Measurements from ENCODE around the gene PBX1. TPM values are rescaled to one million over a fixed set of nuclear protein-coding genes. Genes with fewer than 3 reads are reported as not detected.

PBX1 gene
- total and polyA plus RNA-seq, 12 donors: 13.3 to 91.8 (median 62.7) TPM

- no peak for TF ChIP-seq CTCF (IDR thresholded peaks at IDR 0.05)
- WGBS, 2 donors: 37 to 50% methylated on average over 8 of the region's 8 CpGs
- ATAC-seq: peak in 7 of 8 donors; percentile 44 to 81 (median 67)
Observed at GRCh38 chr1:164895026-164895912, 336.3 kb downstream of the PBX1 start.

GRCh38 chr1:164901031-164901430 is 342.0 kb downstream of the PBX1 start:
- H3K4me1 ChIP-seq: no peaks in the 10 kb centered on the region
- no peak for ATAC-seq
- no peak for DNase-seq
- peaks cover 0 to 11% (median 5%) of the 10 kb centered on the region in 11 donors for H3K9me3 ChIP-seq
- H3K4me3 ChIP-seq: no peak overlapping the region
- H3K36me3 ChIP-seq: no peaks in the 10 kb centered on the region
- H3K27me3 ChIP-seq: no peaks in the 10 kb centered on the region
- intact Hi-C loops (cut with DNase I): loop anchor here in 1 of 10 donors (10.0 kb wide), 1 partner anchor 46 kb away; no protein-coding TSS in a partner anchor
- WGBS, 2 donors: 87 to 88% methylated on average over 5 of the region's 5 CpGs
- no peak for TF ChIP-seq CTCF (IDR thresholded peaks at IDR 0.05)
- no peak overlapping the region for H3K27ac ChIP-seq

More at GRCh38 chr1:164895026-164895912, 336.3 kb downstream of the PBX1 start:
- Histone ChIP-seq H3K9me3 (peaks cover 0 to 11% (median 5%) of the 10 kb centered on the region in 11 donors), H3K36me3 (no peaks in the 10 kb centered on the region), H3K4me1 (peaks cover 0 to 5% (median 0%) of the 10 kb centered on the region in 9 donors), H3K4me3 (no peak overlapping the region), H3K27ac (peak overlapping the region in 1 of 10 donors; percentile 30), H3K27me3 (no peaks in the 10 kb centered on the region)
- intact Hi-C loops (cut with DNase I): no loop called here
- peak in 1 of 2 donors; percentile 42 for DNase-seq

Measured in heart right ventricle (tissue), 16 donors.